Suppressor macrophage treated with lipopolysaccharide for 4 hours (primary cell): Measurements from ENCODE around the gene MBD6.

Experiments used
- DNase-seq: peaks from one replicate; pipeline ENCODE4 v3.0.0-alpha.2; 2020

Gene MBD6, protein sequence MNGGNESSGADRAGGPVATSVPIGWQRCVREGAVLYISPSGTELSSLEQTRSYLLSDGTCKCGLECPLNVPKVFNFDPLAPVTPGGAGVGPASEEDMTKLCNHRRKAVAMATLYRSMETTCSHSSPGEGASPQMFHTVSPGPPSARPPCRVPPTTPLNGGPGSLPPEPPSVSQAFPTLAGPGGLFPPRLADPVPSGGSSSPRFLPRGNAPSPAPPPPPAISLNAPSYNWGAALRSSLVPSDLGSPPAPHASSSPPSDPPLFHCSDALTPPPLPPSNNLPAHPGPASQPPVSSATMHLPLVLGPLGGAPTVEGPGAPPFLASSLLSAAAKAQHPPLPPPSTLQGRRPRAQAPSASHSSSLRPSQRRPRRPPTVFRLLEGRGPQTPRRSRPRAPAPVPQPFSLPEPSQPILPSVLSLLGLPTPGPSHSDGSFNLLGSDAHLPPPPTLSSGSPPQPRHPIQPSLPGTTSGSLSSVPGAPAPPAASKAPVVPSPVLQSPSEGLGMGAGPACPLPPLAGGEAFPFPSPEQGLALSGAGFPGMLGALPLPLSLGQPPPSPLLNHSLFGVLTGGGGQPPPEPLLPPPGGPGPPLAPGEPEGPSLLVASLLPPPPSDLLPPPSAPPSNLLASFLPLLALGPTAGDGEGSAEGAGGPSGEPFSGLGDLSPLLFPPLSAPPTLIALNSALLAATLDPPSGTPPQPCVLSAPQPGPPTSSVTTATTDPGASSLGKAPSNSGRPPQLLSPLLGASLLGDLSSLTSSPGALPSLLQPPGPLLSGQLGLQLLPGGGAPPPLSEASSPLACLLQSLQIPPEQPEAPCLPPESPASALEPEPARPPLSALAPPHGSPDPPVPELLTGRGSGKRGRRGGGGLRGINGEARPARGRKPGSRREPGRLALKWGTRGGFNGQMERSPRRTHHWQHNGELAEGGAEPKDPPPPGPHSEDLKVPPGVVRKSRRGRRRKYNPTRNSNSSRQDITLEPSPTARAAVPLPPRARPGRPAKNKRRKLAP

DNA sequence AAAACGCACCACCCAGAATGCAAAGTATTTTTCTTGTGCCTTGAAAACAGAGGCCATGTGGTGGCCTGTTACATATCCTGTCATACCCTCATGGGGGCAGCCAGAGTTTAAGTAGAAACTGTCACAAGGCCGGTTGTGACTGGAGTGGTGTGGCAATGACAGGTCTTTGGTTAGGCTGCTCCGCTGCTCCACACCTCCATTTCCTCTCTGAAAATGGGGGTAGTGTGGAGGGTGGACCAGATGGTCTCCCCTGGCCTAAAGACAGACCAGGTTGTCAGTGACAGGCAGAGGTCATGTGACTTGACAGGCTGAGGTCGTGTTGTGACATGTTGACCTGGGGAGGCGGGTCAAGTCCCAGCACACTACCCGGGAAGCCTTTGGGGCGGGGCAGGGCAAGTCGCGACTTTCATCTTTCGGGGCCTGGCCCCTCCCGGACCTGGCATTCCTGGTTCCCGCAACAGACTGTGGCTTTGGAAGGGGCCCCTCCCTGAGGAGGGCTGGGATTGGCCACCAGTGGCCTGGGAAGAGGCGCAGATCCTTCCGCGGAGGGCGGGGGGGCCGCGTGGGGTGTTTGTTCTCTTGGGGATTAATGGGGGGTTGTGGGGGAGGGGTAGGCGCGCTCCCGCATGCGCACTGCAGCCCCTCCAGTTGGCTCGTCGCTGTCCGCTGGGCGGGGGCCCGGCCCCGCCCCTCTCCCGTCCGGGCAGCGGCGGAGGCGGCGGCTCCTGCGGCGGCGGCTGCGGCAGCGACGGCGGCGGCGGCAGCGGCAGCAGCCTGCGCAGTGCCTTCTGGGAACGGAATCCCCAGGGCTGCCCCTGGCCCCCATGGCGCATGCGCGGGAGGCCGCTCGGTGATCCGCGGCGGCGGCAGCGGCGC lies at the start of gene MBD6:
TSS of gene MBD6 (plus strand) at position 814 of the 876 bp plus-strand sequence. CDS start 1,480 bp downstream, outside the sequence.
- DNase-seq, result peak; percentile 94

DNA sequence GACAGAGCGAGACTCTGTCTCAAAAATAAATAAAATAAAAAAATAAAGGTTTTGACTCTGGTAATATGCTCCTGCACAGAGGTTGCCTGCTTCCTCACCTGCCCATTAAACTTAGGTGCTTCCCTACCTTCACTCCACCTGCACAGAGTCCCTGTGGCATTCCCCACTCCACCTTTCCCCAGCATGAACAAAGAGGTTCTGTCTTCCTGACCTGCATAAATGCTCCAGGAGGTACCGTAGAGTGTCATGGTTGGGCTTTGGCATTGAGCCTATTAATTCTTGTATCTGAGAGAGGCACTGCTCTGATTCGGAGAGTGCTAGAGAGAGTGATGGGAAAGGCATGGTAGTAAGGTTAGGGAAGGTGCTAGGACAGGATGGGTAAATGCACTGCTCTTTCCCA lies 49.2 kb upstream of the MBD6 start:
- no peak for DNase-seq

DNA sequence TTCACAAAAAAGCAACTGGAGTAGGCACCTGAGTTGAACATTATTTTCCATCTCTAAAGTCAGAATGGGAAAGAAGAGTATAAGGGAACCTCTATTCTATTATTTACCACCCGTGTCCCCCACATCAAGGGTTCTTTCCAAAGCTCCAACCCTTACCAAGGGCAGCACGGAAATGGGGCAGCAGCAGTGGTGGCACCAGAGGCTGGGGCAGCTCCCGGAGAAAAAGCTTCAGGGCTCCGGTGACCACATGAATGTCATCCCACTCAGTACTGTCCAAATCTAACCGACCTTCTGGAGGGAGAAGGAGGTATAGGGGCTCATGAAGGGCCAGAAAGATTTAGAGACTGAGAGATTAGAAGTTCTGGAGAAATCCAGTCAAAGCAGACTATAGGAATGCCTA lies 48.7 kb upstream of the MBD6 start:
- DNase-seq, result no peak

DNA sequence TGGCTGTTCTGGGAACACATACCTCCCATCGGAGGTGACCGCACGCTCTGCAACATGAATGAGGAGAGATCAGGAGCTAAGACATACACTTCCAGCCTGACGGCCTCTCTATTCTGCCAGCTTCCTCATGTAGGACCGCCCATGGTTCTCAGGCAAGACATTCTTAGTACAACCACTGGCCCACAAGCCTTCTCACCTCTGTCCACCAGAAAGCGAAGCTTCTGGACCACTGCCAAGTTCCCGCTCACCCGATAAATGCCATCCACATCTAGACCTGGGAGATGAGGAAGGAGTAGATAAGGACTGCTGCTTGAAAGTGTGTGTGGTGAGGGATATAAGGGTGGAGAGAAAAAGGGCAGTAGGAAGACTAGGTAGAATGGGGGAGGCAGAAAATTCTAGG lies 48.2 kb upstream of the MBD6 start:
- no peak for DNase-seq

DNA sequence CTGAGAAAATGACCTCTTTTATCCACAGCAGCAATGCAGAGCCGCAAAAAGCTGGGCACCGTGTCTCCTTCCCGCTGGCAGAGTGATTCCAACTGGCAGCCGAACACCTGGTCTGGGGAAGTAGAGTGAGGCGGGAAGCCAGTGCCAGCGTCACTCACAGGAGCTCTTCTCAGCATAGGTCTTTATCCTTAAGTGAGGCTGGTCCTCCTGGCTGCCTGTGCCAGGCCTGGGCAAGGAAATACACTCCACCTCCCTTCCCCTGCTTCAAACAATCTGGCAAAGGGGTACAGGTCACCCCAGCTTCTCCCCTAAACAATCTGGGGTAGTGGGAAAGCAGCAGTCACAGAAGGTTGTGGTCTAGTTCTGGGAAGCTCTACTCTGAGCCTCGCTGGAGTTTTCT lies 47.8 kb upstream of the MBD6 start:
- DNase-seq, result no peak

DNA sequence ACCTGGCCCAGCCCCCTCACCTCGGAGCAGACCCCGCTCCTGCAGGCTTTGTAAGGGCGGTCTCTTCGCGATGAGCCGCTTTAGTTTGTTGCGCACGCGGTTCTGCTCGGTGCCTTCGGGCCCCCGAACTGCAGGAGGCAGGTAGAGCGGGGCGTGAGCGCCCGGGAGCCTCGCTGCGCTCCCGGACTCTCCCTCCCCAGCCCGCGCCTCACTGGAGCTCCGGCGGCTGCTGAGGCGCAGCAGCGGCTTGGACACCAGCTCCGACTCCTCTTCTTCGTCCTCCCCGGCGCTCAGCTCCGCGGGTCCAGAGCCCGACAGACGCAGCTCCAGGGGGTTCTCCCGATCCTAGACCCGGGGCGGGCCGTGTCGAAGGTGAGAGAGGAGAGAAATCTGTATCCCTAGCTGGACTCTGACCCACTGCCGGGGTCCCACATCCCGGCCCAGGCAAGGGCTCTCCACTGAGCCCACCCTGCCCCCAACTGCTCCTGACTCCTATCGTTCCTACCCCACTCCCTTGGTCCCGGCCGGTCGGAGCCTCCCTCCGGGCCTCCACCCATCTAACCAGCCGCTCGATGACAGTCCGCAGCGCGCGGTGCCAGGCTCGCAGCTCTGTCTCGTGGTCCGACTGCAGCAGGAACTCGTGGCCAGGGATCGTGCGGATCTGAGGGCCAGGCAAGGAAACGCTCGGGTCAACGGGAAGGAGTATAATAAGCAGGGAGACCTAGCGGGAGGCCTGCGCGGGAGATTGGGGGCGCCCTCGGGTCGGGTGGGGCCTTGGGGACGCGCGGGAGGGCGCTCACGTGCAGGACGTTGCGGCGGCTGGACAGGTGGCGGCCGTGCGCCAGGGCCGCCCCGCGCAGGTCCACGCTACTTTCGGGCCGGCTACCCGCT lies 47.1 kb upstream of the MBD6 start:
- no peak for DNase-seq

DNA sequence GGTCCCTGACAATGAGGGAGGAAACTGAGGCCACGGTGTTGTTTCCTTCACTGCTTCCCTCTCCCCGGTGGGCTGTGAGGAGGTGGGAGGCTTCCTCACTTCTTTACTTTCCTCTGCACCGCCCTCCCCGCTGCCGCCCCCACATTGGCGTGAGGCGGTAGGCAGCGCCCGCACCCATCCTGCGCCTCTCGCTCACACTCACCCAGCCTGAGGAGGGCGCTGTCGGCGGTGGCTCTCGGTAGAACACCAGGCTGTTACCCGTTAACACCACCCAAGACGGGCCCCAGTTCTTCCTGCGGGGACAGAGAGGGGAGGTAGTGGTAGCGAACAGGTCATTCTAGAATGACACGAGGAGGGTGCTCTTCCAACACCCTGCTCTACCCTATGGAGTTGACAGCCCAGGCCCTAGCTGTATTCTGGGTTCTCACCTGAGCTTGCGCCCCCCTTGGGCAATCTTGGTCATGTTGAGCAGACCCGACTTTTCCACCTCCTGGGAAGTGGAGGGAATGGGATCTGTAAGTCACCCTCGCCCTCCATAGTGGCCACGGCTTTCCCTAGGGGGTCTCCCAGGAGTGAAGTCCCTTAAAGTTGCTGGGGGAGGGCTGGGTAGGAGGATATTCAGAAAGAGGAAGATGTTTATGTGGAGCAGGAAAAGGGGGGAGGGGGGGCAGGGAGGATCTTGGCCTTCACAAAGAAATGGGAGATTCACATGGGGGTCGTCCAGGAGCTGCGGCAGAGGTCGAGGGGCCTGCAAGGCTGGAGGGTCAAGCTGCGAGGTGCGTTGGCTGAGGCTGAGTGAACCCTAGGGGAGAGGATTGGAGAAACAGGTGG lies 46.2 kb upstream of the MBD6 start:
- DNase-seq, result peak; percentile 61

DNA sequence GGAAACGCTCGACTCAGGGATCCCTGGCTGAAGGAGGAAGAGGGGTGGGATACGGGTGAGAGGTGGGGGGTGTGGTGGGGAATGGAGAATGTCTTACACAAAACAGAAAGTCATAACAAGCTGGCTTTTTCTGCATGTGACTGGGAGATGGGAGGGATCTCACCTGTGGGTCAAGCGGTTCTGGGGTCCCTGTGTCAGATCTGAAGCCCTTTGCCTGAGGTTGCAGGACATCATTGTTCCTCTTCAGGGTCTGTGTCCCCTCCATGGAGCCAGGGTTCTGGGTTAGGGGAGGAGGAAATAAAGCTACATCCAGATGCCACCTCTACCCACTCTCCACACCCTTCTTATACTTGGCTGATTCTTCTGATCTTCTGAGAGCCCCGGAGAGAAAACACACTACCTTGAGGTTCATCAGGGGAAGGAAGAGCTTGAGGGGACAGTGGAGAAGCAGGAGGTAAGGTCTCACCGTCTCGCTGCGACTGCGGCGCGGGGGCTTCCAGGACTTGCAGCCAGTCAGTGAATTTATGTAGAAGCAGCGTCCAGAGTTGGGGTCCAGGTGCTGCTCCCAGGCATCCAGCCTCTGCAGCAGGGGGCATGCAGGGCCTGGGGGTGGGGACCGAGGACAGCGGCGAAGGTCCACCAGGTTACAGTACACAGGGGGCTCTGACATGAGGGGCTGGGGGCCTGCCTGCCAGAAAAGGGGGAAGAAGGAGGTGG lies 45.5 kb upstream of the MBD6 start:
- DNase-seq, result no peak

DNA sequence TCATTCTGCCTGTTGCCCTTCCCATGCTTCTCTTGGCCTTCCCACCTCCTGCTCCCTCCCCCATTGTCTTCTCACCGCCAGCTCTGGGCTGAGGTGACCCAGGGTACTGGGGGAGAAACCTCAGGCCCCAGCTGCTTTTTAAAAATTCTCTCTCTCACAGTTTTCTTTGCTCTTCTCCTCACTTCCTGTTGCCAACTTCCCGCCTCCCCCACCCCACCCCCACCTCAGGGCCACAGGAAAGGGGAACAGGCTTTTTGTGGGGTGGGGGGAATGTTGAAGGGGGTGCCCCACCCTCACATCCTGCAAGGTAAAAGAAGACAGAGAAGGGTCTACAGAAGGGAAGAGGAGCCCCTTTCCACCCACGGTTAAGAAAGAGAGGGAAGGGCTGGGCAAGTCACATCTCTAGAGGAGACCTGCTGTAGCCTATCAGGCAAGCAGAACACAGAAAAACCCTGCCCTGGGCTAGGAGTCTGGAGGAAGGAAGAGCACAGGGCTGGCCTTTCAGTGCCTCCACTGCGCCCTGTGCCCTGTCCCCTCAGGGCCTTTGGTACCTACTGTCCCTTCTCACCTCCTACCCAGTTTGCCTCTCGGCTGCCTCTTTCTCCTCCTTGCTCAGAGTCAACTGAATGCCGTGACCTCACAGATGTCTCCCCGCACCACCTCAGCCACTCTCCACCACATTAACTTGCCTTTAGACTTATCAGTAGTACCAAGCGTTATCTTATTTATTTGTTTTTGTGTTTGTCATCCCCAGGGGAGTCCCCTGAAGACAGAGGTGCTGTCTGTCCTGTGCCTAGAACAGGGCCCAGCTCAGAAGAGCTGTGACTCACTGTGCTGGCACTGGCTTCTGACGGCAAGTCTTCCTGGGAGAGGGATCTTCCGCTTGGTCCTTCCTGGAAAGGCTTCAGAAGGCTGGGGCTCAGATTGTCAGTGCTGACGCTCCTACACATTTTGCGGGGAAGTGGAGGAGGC lies 44.6 kb upstream of the MBD6 start:
- DNase-seq, result peak; percentile 84

DNA sequence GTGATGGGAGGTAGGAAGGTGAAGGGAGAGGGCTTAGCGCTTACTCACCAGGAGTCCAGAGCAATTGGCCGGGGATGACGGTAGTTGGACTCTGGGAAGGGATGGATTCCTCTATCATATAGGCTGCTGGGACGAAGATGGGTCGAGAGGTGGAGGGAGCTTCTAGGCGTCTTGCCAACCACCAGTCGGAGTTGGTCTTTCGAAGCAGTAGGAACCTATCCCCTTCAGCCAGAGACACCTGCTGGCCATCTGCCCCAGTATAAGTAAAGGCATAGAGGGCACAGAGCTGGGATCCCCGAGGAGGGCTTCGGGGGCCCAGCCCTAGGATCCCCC lies 43.6 kb upstream of the MBD6 start:
- DNase-seq, result no peak

DNA sequence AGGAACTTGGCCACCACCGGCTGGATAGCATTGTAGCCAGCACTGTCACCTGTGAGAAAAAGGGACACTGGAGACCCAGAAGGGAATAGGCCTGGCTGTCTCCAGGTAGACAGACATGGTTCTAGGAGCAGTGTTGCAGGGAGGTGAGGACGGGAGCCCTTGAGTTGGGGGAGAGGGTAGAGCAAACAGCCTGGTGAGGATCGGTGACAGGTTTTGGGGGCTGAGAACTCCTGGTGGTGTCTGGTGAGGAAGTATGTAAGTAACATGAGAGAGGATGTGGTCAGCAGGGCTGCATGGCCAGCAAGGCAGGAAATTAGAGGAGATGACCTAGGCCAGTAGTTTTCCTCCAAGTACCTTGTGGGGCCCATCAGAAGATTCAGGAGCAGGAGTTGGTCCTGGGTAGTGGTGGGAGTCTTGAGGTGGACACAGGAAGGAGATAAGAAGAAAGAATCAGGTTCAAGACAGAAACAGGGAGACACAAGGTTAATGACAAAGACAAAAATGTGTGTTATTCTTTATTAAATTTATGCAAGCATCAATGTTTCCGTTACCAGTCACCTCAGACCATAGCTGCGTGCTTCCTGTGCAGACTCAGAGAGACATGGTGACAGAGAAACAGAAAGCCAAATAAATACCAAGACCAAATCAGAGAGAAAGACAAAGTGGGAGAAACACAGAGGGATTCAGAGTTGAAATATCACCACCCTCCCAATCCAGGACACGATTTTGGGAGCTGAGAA lies 43.1 kb upstream of the MBD6 start, which contains the start of gene ARHGAP9:
TSS of gene ARHGAP9 (minus strand) at position 491 of the 740 bp plus-strand sequence. CDS start at position 31, 460 bp downstream.
- peak; percentile 34 for DNase-seq

DNA sequence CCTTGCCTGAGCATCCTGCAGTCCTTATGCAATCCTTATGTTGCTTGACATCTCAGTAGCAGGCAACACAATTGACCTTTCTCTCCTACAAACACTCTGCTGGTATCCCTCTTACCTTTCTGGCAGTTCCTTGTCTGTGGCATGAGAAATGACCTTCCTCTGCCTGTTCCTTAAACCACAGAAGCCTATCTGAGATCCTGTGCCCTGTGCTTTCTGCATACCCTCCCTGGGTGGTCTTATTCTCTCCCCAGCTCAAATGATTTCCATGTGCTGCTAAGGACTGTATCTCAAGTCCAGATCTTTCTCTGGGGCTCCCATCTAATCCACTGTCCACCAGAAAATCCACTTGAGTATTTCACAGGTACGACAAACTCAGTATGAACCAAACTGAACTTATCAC lies 41.0 kb upstream of the MBD6 start:
- no peak for DNase-seq

DNA sequence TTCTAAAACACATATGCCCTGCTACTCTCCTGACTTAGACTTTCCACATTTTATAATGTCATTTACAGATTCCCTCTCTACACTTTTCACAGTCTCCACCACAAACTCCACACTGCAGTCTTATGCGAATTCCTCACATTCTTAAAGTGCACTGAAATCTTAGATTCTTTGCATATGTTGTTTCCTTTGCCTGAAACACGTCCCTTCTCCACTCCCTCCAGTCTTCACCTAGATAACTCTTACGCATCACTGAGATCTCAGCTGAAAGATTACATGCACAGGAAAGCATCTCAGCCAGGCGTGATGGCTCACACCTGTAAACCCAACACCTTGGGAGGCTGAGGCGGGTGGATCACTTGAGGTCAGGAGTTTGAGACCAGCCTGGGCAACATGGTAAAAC lies 39.2 kb upstream of the MBD6 start:
- DNase-seq, result no peak

DNA sequence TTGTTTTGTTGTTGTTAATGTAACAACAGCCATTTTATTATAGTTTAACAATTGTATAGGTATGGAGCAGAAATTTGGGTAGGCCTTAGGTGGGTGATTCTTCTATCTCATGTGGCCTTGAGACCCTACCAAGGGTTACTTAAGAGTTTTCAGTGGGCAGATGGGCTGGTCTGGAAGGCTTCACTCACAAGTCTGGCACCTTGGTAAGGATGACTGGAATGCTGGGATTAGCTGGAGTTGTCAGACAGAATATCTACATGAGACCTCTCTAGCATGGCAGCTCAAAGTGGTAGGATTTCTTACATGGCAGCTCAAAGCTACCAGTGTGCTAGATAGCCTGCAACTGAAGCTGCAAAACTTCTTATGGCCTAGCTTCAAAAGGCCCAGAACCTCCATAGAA lies 36.9 kb upstream of the MBD6 start:
- no peak for DNase-seq

DNA sequence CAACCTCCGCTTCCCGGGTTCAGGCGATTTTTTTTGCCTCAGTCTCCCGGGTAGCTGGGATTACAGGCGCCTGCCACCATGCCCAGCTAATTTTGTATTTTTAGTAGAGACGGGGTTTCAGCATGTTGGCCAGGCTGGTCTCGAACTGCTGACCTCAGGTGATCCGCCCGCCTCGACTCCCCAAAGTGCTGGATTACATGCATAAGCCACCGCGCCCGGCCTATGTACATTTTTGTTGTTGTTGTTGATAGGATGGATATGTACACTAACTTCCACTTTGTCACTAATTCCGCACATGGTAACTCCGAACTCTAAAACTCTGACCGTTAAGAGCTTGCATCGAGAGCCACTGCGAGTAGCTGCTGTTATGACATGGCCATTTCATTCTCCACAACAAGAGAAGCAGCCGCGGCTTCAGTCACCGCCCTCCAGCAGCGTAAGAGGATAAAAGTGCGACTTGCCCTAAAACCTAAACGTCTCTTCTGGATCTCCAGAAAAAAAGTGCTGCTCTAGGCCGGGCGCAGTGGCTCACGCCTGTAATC lies 35.5 kb upstream of the MBD6 start:
- no peak for DNase-seq

DNA sequence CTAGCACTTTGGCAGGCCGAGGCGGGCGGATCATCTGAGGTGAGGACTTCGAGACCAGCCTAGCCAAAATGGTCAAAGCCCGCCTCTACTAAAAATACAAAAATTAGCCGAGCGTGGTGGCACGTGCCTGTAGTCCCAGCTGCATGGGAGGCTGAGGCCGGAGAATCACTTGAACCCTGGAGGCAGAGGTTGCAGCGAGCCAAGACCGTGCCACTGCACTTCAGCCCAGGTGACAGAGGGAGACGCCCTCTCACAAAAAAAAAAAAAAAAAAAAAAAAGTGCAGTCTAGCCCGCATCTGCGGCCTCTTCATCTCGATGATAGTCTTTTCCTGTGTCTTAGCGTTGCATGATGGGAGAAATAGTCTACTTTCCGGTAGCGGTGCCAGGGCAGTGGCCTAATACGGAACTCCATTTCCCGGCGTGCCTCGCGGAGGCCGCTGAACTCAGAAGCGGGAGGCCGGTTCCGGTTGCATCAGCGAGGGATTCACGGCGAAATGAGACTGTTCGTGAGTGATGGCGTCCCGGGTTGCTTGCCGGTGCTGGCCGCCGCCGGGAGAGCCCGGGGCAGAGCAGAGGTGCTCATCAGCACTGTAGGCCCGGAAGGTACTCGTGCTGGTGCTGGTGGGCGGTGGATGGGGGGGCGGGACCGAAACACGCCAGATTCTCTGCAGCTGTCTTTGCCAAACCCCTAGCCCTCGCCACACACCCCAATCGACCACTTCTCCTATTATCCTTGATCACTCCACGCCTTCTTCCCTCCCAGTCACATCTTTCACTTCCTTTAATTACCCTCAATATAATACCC lies 34.8 kb upstream of the MBD6 start, which contains the start of gene MARS1:
TSS of gene MARS1 (plus strand) at position 472 of the 805 bp plus-strand sequence. CDS start at position 495, 23 bp downstream.
- peak; percentile 97 for DNase-seq
